Sigmoid colon (tissue), 4 donors: ENCODE measurements around the gene RBCK1.
"Not testable (repeated sequence)": the region's sequence is repeated elsewhere in the genome, so short reads cannot be mapped to it uniquely, and the experiment has no call there.

Experiments
- POLR2A ChIP-seq, 2 donors: fragments of 450-650 bp; IDR thresholded peaks; one replicate each; pipeline ENCODE4 v1.6.1; 2016; ENCODE audit warnings: antibody characterized with exemption in 2 of 2, mild to moderate bottlenecking in 2 of 2, moderate library complexity in 2 of 2
- POLR2AphosphoS5 ChIP-seq, 4 donors: sonication (generic); formaldehyde crosslinking; IDR thresholded peaks; one replicate each; pipeline ENCODE4 v1.6.1; 2017; ENCODE audit warnings: antibody characterized with exemption in 4 of 4
- TF ChIP-seq, protein P1 (sequence below), 4 experiments: fragments of 450-650 bp in 3 of 4; fragments of 200-600 bp in 1 of 4; IDR thresholded peaks; one replicate each; pipeline ENCODE4 v1.5.1; 2016 to 2019; ENCODE audit warnings: antibody characterized with exemption in 4 of 4, mild to moderate bottlenecking in 3 of 4, moderate library complexity in 2 of 4

DNA sequence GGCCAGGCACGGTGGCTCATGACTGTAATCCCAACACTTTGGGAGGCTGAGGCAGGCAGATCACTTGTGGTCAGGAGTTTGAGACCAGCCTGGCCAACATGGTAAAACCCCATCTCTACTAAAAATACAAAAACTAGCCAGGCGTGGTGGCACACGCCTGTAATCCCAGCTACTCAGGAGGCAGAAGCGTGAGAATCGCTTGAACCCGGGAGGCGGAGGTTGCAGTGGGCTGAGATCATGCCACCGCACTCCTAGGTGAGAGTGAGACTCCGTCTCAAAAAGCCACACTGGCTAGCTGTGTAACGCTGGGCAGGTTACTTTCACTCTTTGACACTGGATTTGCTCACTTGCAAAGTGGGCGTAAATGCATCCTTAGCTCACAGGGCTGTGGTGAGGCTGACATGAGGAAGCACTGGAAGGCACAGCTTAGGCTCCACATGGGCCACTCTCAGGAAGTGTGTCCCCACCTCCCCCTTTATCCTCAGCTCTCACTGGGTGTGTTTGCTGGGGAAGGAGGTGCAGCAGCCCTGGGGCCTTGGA lies 35.5 kb upstream of the RBCK1 start:
- TF ChIP-seq, protein P1, sequence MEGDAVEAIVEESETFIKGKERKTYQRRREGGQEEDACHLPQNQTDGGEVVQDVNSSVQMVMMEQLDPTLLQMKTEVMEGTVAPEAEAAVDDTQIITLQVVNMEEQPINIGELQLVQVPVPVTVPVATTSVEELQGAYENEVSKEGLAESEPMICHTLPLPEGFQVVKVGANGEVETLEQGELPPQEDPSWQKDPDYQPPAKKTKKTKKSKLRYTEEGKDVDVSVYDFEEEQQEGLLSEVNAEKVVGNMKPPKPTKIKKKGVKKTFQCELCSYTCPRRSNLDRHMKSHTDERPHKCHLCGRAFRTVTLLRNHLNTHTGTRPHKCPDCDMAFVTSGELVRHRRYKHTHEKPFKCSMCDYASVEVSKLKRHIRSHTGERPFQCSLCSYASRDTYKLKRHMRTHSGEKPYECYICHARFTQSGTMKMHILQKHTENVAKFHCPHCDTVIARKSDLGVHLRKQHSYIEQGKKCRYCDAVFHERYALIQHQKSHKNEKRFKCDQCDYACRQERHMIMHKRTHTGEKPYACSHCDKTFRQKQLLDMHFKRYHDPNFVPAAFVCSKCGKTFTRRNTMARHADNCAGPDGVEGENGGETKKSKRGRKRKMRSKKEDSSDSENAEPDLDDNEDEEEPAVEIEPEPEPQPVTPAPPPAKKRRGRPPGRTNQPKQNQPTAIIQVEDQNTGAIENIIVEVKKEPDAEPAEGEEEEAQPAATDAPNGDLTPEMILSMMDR (IDR thresholded peaks at IDR 0.05) = not testable (repeated sequence)
- not testable (repeated sequence) for TF ChIP-seq POLR2A, POLR2AphosphoS5 (IDR thresholded peaks at IDR 0.05)
